Kidney (tissue), 14 donors: Measurements from ENCODE around the gene TSBP1. TPM values are rescaled to one million over a fixed set of nuclear protein-coding genes. Genes with fewer than 3 reads are reported as not detected.

Experiments
- DNase-seq, 5 donors: peaks; one replicate each; pipeline ENCODE4 v3.0.0-alpha.2; 2013 to 2020
- FAIRE-seq: peaks from 2 replicates; lab custom pipeline; 2012; peaks lifted over from hg19 to GRCh38; lab: Jason Lieb, UNC
- H3K27ac ChIP-seq, 2 donors: one replicate each; pipeline ENCODE4 v1.7.0; 2013; ENCODE audit warnings: low read depth in 2 of 2, low read length in 2 of 2, inconsistent platforms in 1 of 2
- H3K27me3 ChIP-seq: one replicate; pipeline ENCODE4 v1.7.1; 2013; ENCODE audit warnings: low read length, inconsistent platforms; ENCODE audit not compliant: control insufficient read depth, insufficient read depth
- H3K36me3 ChIP-seq, 3 donors: one replicate each; pipeline versions ENCODE4 v1.7.0 to v1.7.1; 2013; ENCODE audit warnings: low read length in 3 of 3, control low read depth in 1 of 3, inconsistent platforms in 1 of 3; ENCODE audit not compliant: insufficient read depth in 3 of 3, control insufficient read depth in 2 of 3
- H3K4me1 ChIP-seq, 3 donors: one replicate each; pipeline versions ENCODE4 v1.7.0 to v1.7.1; 2013; ENCODE audit warnings: low read length in 3 of 3, inconsistent platforms in 1 of 3, low read depth in 1 of 3; ENCODE audit not compliant: control insufficient read depth in 2 of 3, insufficient read depth in 2 of 3
- H3K4me3 ChIP-seq, 3 donors: one replicate each; pipeline versions ENCODE4 v1.7.0 to v1.8.1; 2013; ENCODE audit warnings: low read length in 3 of 3, control low read depth in 1 of 3, inconsistent platforms in 1 of 3
- H3K9ac ChIP-seq, 3 donors: one replicate each; pipeline versions ENCODE4 v1.7.0 to v1.7.1; 2013; ENCODE audit warnings: low read length in 3 of 3, control low read depth in 1 of 3, inconsistent platforms in 1 of 3
- H3K9me3 ChIP-seq, 3 donors: one replicate each; pipeline versions ENCODE4 v1.7.0 to v1.7.1; 2013; ENCODE audit warnings: low read length in 3 of 3, control low read depth in 1 of 3, inconsistent platforms in 1 of 3; ENCODE audit not compliant: control insufficient read depth in 2 of 3, insufficient read depth in 1 of 3
- intact Hi-C: fragments of 100-400 bp; cut with DNase I; formaldehyde crosslinking; loops from one replicate; pipeline ENCODE4 v1.11.1; 2022
- polyA plus RNA-seq: library from polyadenylated mRNA; stranded (reverse); fragments of 350-450 nt; fragmentation: Illumina TruSeq; extraction: RNeasy Lipid Tissue Mini Kit (QIAGEN cat#74804); gene quantifications from one replicate; pipeline ENCODE4 v1.2.3, GENCODE V29; 2014; ENCODE audit warnings: low read depth, low replicate concordance; ENCODE audit not compliant: insufficient read depth
- total RNA-seq: library from RNA; stranded (reverse); fragmentation: NEBNext Ultra II Directional; extraction: Animal tissue kit (Norgen Biotek cat#: 25700); gene quantifications from one replicate; pipeline ENCODE4 v1.2.1, GENCODE V29; 2021
- TF ChIP-seq, protein P1 (sequence below): IDR thresholded peaks from 3 replicates; pipeline ENCODE4 v1.5.1; 2012; ENCODE audit warnings: mild to moderate bottlenecking, moderate library complexity, borderline replicate concordance; ENCODE audit not compliant: insufficient read depth; ENCODE audit errors: extremely low read depth
- donor health status: control.
- donor health status: control.
- donor health status: control.
- donor health status: control.
- donor health status: control.
- donor health status: DM: yes; HTN: yes; CAD: no.
- donor health status: Normal renal cell carcinoma (clear cell type).

The TSBP1 gene
- total and polyA plus RNA-seq, 2 donors from 2014 or later: not detected

DNA sequence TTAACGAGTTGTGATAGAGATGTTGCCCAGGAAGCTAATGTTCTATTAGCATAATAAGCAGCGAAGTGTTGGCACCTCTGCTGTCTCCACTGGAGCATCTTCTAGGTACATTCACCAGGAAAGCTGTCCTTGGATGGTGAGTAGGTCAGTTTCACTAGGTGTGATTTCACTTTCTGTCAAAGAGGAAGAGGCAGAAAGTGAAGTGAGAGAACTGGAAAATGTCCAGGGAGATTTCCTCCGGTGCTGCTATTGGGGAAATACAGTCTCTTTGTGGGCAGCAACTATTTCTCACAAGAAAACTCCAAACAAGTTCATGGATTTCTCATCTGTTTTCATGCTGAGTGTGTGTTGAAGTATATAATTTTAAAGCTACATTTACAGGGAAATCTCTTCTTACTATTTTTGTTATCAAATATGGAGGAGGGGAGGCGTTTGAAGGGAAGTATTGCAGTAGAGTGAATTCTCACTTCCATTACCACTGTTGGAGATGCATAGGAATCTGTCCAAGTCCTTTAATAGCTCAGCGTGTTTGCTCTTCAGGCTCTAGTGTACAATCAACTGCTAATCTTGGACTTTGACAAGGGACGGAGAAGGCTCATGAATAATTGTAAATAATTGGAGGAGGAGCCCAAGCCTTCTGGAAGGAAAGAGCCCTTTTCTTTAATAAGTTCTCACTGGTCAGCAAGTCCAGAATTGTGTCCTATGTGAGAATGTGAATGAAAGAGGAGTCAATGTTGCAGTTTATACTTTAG is 16.1 kb upstream of the TSBP1 start:
- FAIRE-seq: no peak
- H3K9me3 ChIP-seq: no peaks in the 10 kb centered on the region

DNA sequence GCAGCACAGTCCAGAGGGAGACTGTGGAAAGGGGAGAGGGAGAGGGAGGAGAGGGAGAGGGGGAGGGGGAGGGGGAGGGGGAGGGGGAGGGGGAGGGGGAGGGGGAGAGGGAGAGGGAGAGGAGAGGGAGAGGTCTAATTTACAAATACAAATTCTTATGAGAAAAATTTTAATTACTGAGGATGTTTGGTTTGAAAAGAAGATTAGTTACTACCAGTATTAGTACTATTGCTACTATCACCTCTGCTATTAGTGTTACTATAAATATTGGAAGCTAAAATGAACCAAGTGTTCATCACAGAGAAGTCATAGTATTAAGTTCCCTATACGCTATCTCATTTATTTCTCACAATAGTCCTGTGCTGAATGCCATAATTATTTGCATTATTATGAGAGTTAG is 14.3 kb upstream of the TSBP1 start:
- FAIRE-seq: no peak
- intact Hi-C loops: no loop called here
- no peaks in the 10 kb centered on the region for H3K9me3 ChIP-seq

More for the DNA sequence above, 16.1 kb upstream of the TSBP1 start:
- H3K9ac ChIP-seq: no peak overlapping the region
- DNase-seq: peak in 1 of 5 donors; percentile 12
- no peaks in the 10 kb centered on the region for H3K27me3 ChIP-seq
- no peak overlapping the region for H3K4me3 ChIP-seq
- H3K4me1 ChIP-seq: no peaks in the 10 kb centered on the region
- TF ChIP-seq, protein P1, sequence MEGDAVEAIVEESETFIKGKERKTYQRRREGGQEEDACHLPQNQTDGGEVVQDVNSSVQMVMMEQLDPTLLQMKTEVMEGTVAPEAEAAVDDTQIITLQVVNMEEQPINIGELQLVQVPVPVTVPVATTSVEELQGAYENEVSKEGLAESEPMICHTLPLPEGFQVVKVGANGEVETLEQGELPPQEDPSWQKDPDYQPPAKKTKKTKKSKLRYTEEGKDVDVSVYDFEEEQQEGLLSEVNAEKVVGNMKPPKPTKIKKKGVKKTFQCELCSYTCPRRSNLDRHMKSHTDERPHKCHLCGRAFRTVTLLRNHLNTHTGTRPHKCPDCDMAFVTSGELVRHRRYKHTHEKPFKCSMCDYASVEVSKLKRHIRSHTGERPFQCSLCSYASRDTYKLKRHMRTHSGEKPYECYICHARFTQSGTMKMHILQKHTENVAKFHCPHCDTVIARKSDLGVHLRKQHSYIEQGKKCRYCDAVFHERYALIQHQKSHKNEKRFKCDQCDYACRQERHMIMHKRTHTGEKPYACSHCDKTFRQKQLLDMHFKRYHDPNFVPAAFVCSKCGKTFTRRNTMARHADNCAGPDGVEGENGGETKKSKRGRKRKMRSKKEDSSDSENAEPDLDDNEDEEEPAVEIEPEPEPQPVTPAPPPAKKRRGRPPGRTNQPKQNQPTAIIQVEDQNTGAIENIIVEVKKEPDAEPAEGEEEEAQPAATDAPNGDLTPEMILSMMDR: no peak
- no peak overlapping the region for H3K27ac ChIP-seq
- no peaks in the 10 kb centered on the region for H3K36me3 ChIP-seq
- intact Hi-C loops: no loop called here

DNA sequence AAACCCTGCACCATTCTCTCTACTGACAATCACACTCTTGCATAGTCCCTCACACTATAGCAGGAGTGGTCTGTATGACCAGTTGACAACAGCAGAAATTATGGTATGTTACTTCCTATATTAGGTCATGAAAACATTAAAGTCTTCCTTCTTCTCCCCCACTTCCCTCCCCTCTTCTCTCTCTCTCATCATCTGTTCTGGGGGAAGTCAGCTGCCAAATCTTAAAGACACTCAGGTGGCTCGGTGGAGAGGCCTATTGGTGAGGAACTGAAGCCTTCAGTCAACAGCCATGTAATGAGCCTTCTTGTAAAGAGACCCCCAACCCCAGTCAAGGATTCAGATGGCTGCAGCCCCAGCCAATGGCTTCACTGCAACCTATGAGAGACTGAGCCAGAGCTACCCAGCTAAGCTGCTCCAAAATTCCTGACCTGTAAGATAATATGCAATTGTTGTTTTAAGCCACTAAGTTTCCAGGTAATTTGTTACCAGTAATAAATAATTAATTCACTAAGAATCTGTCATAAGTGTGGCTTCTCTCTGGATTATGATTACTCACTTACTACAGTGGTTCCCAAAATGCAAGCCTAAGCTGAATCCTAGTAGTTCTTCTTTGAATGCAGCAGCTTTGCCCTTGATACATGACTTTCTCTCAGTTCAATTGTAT is 11.2 kb upstream of the TSBP1 start:
- no peaks in the 10 kb centered on the region for H3K9me3 ChIP-seq
- TF ChIP-seq, protein P1: no peak
- FAIRE-seq (no peak), DNase-seq (no peak)
- H3K4me1 ChIP-seq: no peaks in the 10 kb centered on the region
- intact Hi-C loops: no loop called here
- no peak overlapping the region for H3K9ac ChIP-seq
- no peaks in the 10 kb centered on the region for H3K27me3 ChIP-seq
- no peak overlapping the region for H3K27ac ChIP-seq
- H3K36me3 ChIP-seq: no peaks in the 10 kb centered on the region
- no peak overlapping the region for H3K4me3 ChIP-seq

More for the DNA sequence above, 14.3 kb upstream of the TSBP1 start:
- no peaks in the 10 kb centered on the region for H3K4me1 ChIP-seq
- no peak overlapping the region for H3K27ac ChIP-seq
- TF ChIP-seq, protein P1: no peak
- H3K27me3 ChIP-seq: no peaks in the 10 kb centered on the region
- no peaks in the 10 kb centered on the region for H3K36me3 ChIP-seq
- no peak overlapping the region for H3K4me3 ChIP-seq
- no peak overlapping the region for H3K9ac ChIP-seq
- DNase-seq: no peak
